Myometrial cell (primary cell): ENCODE data around the gene MC3R. TPM values are rescaled to one million over a fixed set of nuclear protein-coding genes. Genes with fewer than 3 reads are reported as not detected.

Experiments used
- total RNA-seq: library from RNA; depleted of rRNA; stranded (reverse); fragments of >200 nt; gene quantifications from 2 replicates; pipeline ENCODE4 v1.2.3, GENCODE V29; 2015

The MC3R gene
- not detected in 2 replicates for total RNA-seq

DNA sequence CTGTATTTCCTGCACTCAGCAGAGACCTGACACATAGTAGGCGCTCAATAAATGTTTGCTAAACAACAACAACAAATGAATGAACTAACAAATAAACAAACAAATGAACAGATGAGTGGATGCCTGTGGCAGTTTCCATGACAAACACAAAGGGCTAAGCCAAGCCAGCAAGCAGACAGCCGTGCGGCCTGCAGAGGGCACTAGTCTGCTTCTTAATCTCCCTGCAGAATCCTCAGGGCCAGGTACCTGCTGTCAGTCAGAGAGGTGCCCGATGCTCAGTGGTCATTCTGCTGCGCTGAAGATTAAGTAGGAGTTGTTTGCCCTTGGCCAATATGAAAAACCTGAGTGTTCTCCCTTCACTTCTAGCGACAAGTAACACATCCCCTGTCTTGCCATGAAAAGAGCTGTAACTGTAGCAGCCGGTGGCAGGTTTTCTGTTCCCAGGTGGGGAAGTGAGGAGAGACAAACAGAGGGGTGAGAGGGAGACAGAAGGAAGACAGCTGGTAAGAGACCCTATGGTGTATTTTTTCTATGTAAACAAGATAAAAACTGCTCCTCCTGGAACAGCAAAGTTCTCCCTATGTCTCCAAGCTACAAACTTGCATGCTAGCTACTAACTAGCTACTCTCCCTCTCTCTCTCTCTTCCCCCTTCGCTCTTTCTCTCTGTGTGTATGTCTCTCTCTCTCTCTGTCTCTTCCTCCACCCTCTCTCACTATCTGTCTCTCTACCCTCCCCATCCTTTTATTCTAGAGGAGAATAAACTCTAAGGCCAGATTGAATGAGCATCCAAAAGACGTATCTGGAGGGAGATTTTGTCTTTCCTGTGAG, at the start of gene MC3R:
MC3R (plus strand) TSS at position 779 of the 829 bp plus-strand sequence. CDS start 112 bp downstream, outside the sequence.

Other genes with a start within 250 kb of the MC3R start
- not detected in 2 replicates for gene CBLN4, start 243.2 kb upstream of the MC3R start, total RNA-seq
- 32.1 and 36.6 TPM in 2 replicates for gene FAM210B, start 110.2 kb downstream of the MC3R start, total RNA-seq
- 79.8 and 81.0 TPM in 2 replicates for gene AURKA, start 143.5 kb downstream of the MC3R start, total RNA-seq
- gene CSTF1, start 143.9 kb downstream of the MC3R start, total RNA-seq: 32.8 and 42.1 TPM in 2 replicates
- 24.1 and 25.4 TPM in 2 replicates for gene CASS4, start 163.5 kb downstream of the MC3R start, total RNA-seq
- gene RTF2, start 219.9 kb downstream of the MC3R start, total RNA-seq: 92.3 and 93.1 TPM in 2 replicates